Endodermal cell (in vitro differentiated cells): Measurements from ENCODE around the gene MRPL49. TPM values are rescaled to one million over a fixed set of nuclear protein-coding genes. Genes with fewer than 3 reads are reported as not detected.

Experiments used
- DNase-seq: peaks from one replicate; pipeline ENCODE4 v3.0.0-alpha.2; 2017
- H3K27ac ChIP-seq: 2 replicates; pipeline ENCODE4 v1.5.1; 2013; ENCODE audit warnings: mild to moderate bottlenecking, low read depth, low read length, moderate library complexity
- H3K27me3 ChIP-seq: 2 replicates; pipeline ENCODE4 v1.6.1; 2013; ENCODE audit warnings: mild to moderate bottlenecking, low read length, moderate library complexity; ENCODE audit not compliant: insufficient read depth, control insufficient read depth, poor library complexity, severe bottlenecking
- H3K36me3 ChIP-seq: 2 replicates; pipeline ENCODE4 v1.7.0; 2013; ENCODE audit warnings: mild to moderate bottlenecking, low read length, moderate library complexity; ENCODE audit not compliant: control insufficient read depth, insufficient read depth
- H3K4me1 ChIP-seq: one replicate; pipeline ENCODE4 v1.7.0; 2013; ENCODE audit warnings: low read length; ENCODE audit not compliant: control insufficient read depth, insufficient read depth
- H3K4me3 ChIP-seq: 2 replicates; pipeline ENCODE4 v1.5.1; 2013; ENCODE audit warnings: mild to moderate bottlenecking, low read length, moderate library complexity
- H3K9ac ChIP-seq: 2 replicates; pipeline ENCODE4 v1.6.1; 2013; ENCODE audit warnings: mild to moderate bottlenecking, low read length, moderate library complexity; ENCODE audit not compliant: poor library complexity, severe bottlenecking; ENCODE audit errors: extremely low read depth
- H3K9me3 ChIP-seq: 2 replicates; pipeline ENCODE4 v1.6.1; 2013; ENCODE audit warnings: mild to moderate bottlenecking, low read length, moderate library complexity; ENCODE audit not compliant: control insufficient read depth
- H3K27ac Mint-ChIP-seq: 2 replicates; pipeline ENCODE4 v1.8.0; 2020; ENCODE audit warnings: mixed read lengths
- H3K27me3 Mint-ChIP-seq: 2 replicates; pipeline ENCODE4 v1.8.0; 2021; ENCODE audit warnings: mild to moderate bottlenecking, mixed read lengths; ENCODE audit not compliant: insufficient read depth
- H3K36me3 Mint-ChIP-seq: 2 replicates; pipeline ENCODE4 v1.8.0; 2020; ENCODE audit warnings: low read depth, mixed read lengths
- H3K4me1 Mint-ChIP-seq: 2 replicates; pipeline ENCODE4 v1.8.0; 2020; ENCODE audit warnings: mixed read lengths
- H3K4me3 Mint-ChIP-seq: 2 replicates; pipeline ENCODE4 v1.8.0; 2020; ENCODE audit warnings: mild to moderate bottlenecking, moderate library complexity, mixed read lengths
- H3K9me3 Mint-ChIP-seq: 2 replicates; pipeline ENCODE4 v1.8.0; 2020; ENCODE audit warnings: mild to moderate bottlenecking, mixed read lengths
- WGBS, 2 experiments: methylation state at CpG; one replicate each; pipeline versions ENCODE4 v1.1.5 to v1.1.7; 2013; ENCODE audit warnings: missing lambda C conversion rate in 2 of 2, mixed read lengths in 1 of 2; ENCODE audit not compliant: insufficient coverage in 1 of 2, insufficient read length in 1 of 2; 5-methylcytosine and 5-hydroxymethylcytosine counted together
- total RNA-seq, 2 donors: library from RNA; stranded (reverse); fragmentation: NEBNext Ultra II Directional in 1 of 2; extraction: Animal tissue kit (Norgen Biotek cat#: 25700) in 1 of 2; gene quantifications; 2 replicates in 1 of 2; 3 replicates in 1 of 2; pipeline ENCODE4 v1.2.1, GENCODE V29; 2021
- TF ChIP-seq, protein P1 (sequence below): fragments of 200-600 bp; sonication (generic); conservative IDR thresholded peaks from 2 replicates; pipeline ENCODE4 v1.5.0; 2021; ENCODE audit warnings: antibody characterized with exemption, mild to moderate bottlenecking

Gene MRPL49
- total RNA-seq, 2 donors from 2014 or later = 53.9 to 56.6 TPM

DNA sequence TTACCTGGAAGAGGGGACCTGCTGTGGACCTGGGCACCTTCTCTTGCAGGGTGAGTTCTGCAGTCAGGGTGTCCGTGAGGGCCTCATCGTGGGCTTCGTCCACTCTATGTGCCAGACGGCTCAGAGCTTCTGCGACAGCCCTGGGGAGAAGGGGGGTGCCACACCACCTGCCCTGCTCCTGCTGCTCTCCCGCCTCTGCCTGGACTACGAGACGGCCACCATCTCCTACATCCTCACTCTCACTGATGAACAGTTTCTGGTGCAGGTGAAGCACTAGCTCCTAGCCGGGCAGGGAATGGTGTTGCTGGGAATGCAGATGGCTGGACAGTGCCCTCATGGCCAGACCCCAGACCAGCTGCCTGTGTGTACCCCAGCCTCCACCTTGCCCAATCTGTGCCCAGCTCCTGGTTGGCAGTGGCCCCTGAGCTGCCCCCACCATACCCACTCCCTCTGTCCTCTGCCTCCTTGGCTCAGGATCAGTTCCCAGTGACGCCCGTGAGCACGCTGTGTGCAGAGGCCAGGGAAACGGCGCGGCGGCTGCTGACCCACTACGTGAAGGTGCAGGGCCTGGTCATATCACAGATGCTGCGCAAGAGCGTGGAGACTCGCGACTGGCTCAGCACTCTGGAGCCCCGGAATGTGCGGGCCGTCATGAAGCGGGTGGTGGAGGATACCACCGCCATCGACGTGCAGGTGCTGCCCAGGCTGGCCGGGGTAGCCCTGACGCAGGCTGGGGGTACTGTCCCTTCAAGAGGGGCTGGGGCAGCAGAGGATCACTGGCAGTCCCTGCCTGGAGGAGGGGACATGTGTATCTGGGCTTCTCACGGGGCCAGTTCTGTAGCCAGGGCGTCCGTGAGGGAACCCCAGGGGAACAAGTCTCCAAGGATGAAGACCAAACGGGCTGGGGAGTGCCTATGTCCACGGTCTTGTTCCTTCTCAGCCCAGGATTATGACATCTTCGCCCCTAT is 12.6 kb upstream of the MRPL49 start:
- Histone ChIP-seq H3K27me3 (no peaks in the 10 kb centered on the region), H3K27ac (no peak overlapping the region), H3K36me3 (peaks cover 14% of the 10 kb centered on the region), H3K4me1 (peaks cover 3% of the 10 kb centered on the region), H3K4me3 (no peak overlapping the region), H3K9ac (no peak overlapping the region), H3K9me3 (no peaks in the 10 kb centered on the region)
- Mint-ChIP-seq H3K36me3 (peaks cover 9% of the 10 kb centered on the region), H3K9me3 (no peaks in the 10 kb centered on the region), H3K27me3 (no peaks in the 10 kb centered on the region), H3K4me3 (no peak overlapping the region), H3K27ac (no peak overlapping the region), H3K4me1 (peaks cover 11% of the 10 kb centered on the region)
- DNase-seq = peak; percentile 41
- WGBS, 2 experiments = 90 to 91% methylated on average over 26 to 36 of the region's 36 CpGs
- TF ChIP-seq, protein P1, sequence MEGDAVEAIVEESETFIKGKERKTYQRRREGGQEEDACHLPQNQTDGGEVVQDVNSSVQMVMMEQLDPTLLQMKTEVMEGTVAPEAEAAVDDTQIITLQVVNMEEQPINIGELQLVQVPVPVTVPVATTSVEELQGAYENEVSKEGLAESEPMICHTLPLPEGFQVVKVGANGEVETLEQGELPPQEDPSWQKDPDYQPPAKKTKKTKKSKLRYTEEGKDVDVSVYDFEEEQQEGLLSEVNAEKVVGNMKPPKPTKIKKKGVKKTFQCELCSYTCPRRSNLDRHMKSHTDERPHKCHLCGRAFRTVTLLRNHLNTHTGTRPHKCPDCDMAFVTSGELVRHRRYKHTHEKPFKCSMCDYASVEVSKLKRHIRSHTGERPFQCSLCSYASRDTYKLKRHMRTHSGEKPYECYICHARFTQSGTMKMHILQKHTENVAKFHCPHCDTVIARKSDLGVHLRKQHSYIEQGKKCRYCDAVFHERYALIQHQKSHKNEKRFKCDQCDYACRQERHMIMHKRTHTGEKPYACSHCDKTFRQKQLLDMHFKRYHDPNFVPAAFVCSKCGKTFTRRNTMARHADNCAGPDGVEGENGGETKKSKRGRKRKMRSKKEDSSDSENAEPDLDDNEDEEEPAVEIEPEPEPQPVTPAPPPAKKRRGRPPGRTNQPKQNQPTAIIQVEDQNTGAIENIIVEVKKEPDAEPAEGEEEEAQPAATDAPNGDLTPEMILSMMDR = no peak

DNA sequence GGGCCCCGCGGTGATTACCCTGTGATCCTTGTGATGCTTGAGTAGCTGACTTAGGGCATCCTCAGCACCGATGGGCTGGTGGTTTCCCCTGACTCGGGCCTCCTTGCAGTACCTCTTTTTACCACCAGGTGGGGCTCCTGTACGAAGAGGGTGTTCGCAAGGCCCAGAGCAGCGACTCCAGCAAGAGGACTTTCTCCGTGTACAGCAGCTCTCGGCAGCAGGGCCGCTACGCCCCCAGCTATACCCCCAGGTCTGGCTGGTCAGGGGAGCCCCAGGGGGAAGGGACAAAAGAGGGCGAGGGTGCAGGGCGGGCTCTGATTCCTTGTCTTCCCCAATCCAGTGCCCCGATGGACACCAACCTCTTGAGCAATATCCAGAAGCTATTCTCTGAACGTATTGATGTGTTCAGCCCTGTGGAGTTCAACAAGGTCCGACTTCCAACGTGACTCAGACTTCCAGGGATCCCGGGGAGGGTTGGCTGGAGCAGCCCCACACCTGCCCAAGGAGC is 11.7 kb upstream of the MRPL49 start:
- no peak overlapping the region for H3K27ac Mint-ChIP-seq
- no peaks in the 10 kb centered on the region for H3K27me3 Mint-ChIP-seq
- H3K4me1 Mint-ChIP-seq = peaks cover 9% of the 10 kb centered on the region
- 29 to 41% methylated on average over 9 to 18 of the region's 18 CpGs for WGBS, 2 experiments
- TF ChIP-seq, protein P1 = peak; percentile 95
- no peak overlapping the region for H3K27ac ChIP-seq
- H3K36me3 Mint-ChIP-seq = peaks cover 8% of the 10 kb centered on the region
- H3K9me3 Mint-ChIP-seq = no peaks in the 10 kb centered on the region
- peak; percentile 98 for DNase-seq
- H3K9me3 ChIP-seq = no peaks in the 10 kb centered on the region
- H3K4me3 ChIP-seq = no peak overlapping the region
- peaks cover 3% of the 10 kb centered on the region for H3K4me1 ChIP-seq
- H3K9ac ChIP-seq = no peak overlapping the region
- no peaks in the 10 kb centered on the region for H3K27me3 ChIP-seq
- H3K36me3 ChIP-seq = peaks cover 23% of the 10 kb centered on the region
- no peak overlapping the region for H3K4me3 Mint-ChIP-seq

DNA sequence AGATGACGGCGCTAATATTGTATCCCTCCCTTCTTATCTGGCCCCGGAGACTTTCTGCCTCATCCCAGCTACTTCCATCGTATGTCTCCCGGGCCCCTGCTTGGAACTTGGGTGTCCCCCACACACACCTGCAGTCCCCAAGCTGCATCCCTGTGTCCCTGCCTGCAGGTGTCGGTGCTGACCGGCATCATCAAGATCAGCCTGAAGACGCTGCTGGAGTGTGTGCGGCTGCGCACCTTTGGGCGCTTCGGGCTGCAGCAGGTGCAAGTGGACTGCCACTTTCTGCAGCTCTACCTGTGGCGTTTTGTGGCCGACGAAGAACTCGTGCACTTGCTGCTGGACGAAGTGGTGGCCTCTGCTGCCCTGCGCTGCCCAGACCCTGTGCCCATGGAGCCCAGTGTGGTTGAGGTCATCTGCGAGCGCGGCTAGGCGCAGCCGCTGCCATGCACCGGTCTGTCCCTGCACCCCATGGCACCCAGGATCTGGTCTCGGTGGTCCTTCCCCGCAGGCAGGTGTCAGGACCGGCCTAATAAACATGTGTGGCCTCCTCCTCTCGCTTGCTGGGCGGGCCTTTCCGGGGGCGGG is 10.9 kb upstream of the MRPL49 start:
- peak overlapping the region; percentile 89 for H3K4me3 Mint-ChIP-seq
- no peaks in the 10 kb centered on the region for H3K9me3 Mint-ChIP-seq
- H3K27me3 ChIP-seq = no peaks in the 10 kb centered on the region
- H3K9me3 ChIP-seq = no peaks in the 10 kb centered on the region
- no peak overlapping the region for H3K9ac ChIP-seq
- TF ChIP-seq, protein P1 = no peak
- peak overlapping the region; percentile 17 for H3K27ac Mint-ChIP-seq
- H3K27me3 Mint-ChIP-seq = no peaks in the 10 kb centered on the region
- H3K36me3 Mint-ChIP-seq = peaks cover 7% of the 10 kb centered on the region
- DNase-seq = no peak
- peaks cover 25% of the 10 kb centered on the region for H3K36me3 ChIP-seq
- H3K27ac ChIP-seq = no peak overlapping the region
- H3K4me3 ChIP-seq = peak overlapping the region; percentile 87
- WGBS, 2 experiments = 63 to 76% methylated on average over 22 to 31 of the region's 31 CpGs
- H3K4me1 Mint-ChIP-seq = peaks cover 6% of the 10 kb centered on the region
- H3K4me1 ChIP-seq = peaks cover 4% of the 10 kb centered on the region
